H1 (cell line): ENCODE results near the gene ZNF182. TPM values are rescaled to one million over a fixed set of nuclear protein-coding genes. Genes with fewer than 3 reads are reported as not detected.

Experiments used
- CTCF ChIA-PET: fragments of 300-600 bp; sonication (Branson Sonifier 250); formaldehyde crosslinking; loops from one replicate; lab custom pipeline; 2021; ENCODE audit not compliant: partially characterized antibody; lab: Charles Lee
- POLR2A ChIA-PET: fragments of 300-600 bp; sonication (Branson Sonifier 250); formaldehyde crosslinking; loops from one replicate; lab custom pipeline; 2021; ENCODE audit warnings: inconsistent platforms; ENCODE audit not compliant: partially characterized antibody; lab: Charles Lee
- DNase-seq, 2 experiments: peaks; one replicate each; pipeline versions ENCODE4 v3.0.0 to v3.0.0-alpha.2; 2010 to 2022; ENCODE audit warnings: low spot score in 2 of 2, low read depth in 1 of 2, mixed read lengths in 1 of 2
- FAIRE-seq: peaks from 2 replicates; lab custom pipeline; 2011; peaks lifted over from hg19 to GRCh38; lab: Jason Lieb, UNC
- H2AFZ ChIP-seq: 2 replicates; pipeline ENCODE4 v1.8.1; 2012; ENCODE audit warnings: low read length, inconsistent platforms
- H2AK5ac ChIP-seq: 2 replicates; pipeline ENCODE4 v1.6.1; 2013; ENCODE audit warnings: low read depth, low read length
- H2BK120ac ChIP-seq: replicated peaks from 2 replicates; pipeline ENCODE3; 2013; ENCODE audit warnings: low read depth, low read length, inconsistent platforms
- H2BK12ac ChIP-seq: 2 replicates; pipeline ENCODE4 v1.6.1; 2013; ENCODE audit warnings: low read depth, low read length
- H2BK15ac ChIP-seq: 2 replicates; pipeline ENCODE4 v1.6.1; 2013; ENCODE audit warnings: low read length
- H2BK20ac ChIP-seq: 2 replicates; pipeline ENCODE4 v1.6.1; 2013; ENCODE audit warnings: low read length
- H2BK5ac ChIP-seq: 2 replicates; pipeline ENCODE4 v1.6.1; 2013; ENCODE audit warnings: low read depth, low read length
- H3K14ac ChIP-seq: 2 replicates; pipeline ENCODE4 v1.6.1; 2013; ENCODE audit warnings: inconsistent platforms; ENCODE audit not compliant: insufficient read length
- H3K18ac ChIP-seq: 2 replicates; pipeline ENCODE4 v1.6.1; 2013; ENCODE audit warnings: low read length; ENCODE audit errors: extremely low read depth
- H3K23ac ChIP-seq: 2 replicates; pipeline ENCODE4 v1.6.1; 2013; ENCODE audit warnings: inconsistent platforms; ENCODE audit not compliant: insufficient read length
- H3K23me2 ChIP-seq: 2 replicates; pipeline ENCODE4 v1.6.1; 2013; ENCODE audit warnings: low read depth, low read length
- H3K27ac ChIP-seq: 2 replicates; pipeline ENCODE4 v1.6.1; 2011; ENCODE audit warnings: low read depth, low read length, inconsistent platforms
- H3K27me3 ChIP-seq, 4 experiments: replicated peaks in 1 of 4; 1 replicate in 1 of 4; 2 replicates in 3 of 4; pipeline versions ENCODE4 v1.6.1 to v1.8.1; 2011 to 2013; ENCODE audit warnings: low read length in 3 of 4, mild to moderate bottlenecking in 3 of 4, inconsistent platforms in 2 of 4, mixed read lengths in 2 of 4, moderate library complexity in 1 of 4; ENCODE audit not compliant: control insufficient read depth in 3 of 4, insufficient read depth in 3 of 4; ENCODE audit errors: extremely low read depth in 1 of 4
- H3K36me3 ChIP-seq, 4 experiments: 2 replicates each; pipeline versions ENCODE4 v1.6.1 to v1.8.1; 2011 to 2013; ENCODE audit warnings: mild to moderate bottlenecking in 4 of 4, low read length in 3 of 4, moderate library complexity in 2 of 4, control low read depth in 1 of 4, inconsistent platforms in 1 of 4; ENCODE audit not compliant: insufficient read depth in 4 of 4, control insufficient read depth in 2 of 4
- H3K4ac ChIP-seq: replicated peaks from 2 replicates; pipeline ENCODE3; 2013; ENCODE audit warnings: low read length, low read depth, mixed read lengths, inconsistent platforms; ENCODE audit not compliant: insufficient read length
- H3K4me1 ChIP-seq, 4 experiments: replicated peaks in 1 of 4; 1 replicate in 1 of 4; 2 replicates in 3 of 4; pipeline versions ENCODE4 v1.6.1 to v1.8.1; 2011 to 2013; ENCODE audit warnings: low read length in 3 of 4, inconsistent platforms in 2 of 4, mixed read lengths in 1 of 4; ENCODE audit not compliant: insufficient read depth in 4 of 4, control insufficient read depth in 3 of 4
- H3K4me2 ChIP-seq, 2 experiments: 2 replicates each; pipeline versions ENCODE4 v1.6.1 to v1.8.1; 2011 to 2013; ENCODE audit warnings: low read depth in 2 of 2, low read length in 2 of 2, control low read depth in 1 of 2, inconsistent platforms in 1 of 2, mild to moderate bottlenecking in 1 of 2; ENCODE audit not compliant: insufficient read depth in 1 of 2
- H3K4me3 ChIP-seq, 4 experiments: fragments of 200-600, 300-600 bp in 1 of 4; sonication (generic), shearing (Covaris generic), sonication (Bioruptor Twin) in 1 of 4; 2 replicates each; pipeline versions ENCODE4 v1.5.1 to v1.8.1; 2011 to 2016; ENCODE audit warnings: low read length in 4 of 4, low read depth in 3 of 4, control low read depth in 2 of 4, inconsistent platforms in 2 of 4, mild to moderate bottlenecking in 2 of 4, mixed read lengths in 1 of 4, moderate library complexity in 1 of 4; ENCODE audit not compliant: insufficient read depth in 2 of 4; ENCODE audit errors: extremely low read depth in 1 of 4
- H3K56ac ChIP-seq: replicated peaks from 2 replicates; pipeline ENCODE3; 2013; ENCODE audit warnings: low read depth, mild to moderate bottlenecking, mixed read lengths, low read length, inconsistent platforms; ENCODE audit not compliant: insufficient read length
- H3K79me1 ChIP-seq: 2 replicates; pipeline ENCODE4 v1.6.1; 2013; ENCODE audit warnings: low read depth, low read length, control low read depth
- H3K79me2 ChIP-seq, 2 experiments: 2 replicates each; pipeline versions ENCODE4 v1.6.1 to v1.8.1; 2012 to 2013; ENCODE audit warnings: low read length in 2 of 2, mild to moderate bottlenecking in 2 of 2, inconsistent platforms in 1 of 2; ENCODE audit not compliant: insufficient read depth in 2 of 2, control insufficient read depth in 1 of 2
- H3K9ac ChIP-seq, 4 experiments: replicated peaks in 1 of 4; 1 replicate in 1 of 4; 2 replicates in 3 of 4; pipeline versions ENCODE4 v1.6.1 to v1.8.1; 2011 to 2013; ENCODE audit warnings: low read depth in 3 of 4, low read length in 3 of 4, control low read depth in 2 of 4, mild to moderate bottlenecking in 2 of 4, moderate library complexity in 2 of 4, inconsistent platforms in 1 of 4; ENCODE audit errors: extremely low read depth in 1 of 4
- H3K9me3 ChIP-seq, 2 experiments: 2 replicates each; pipeline versions ENCODE4 v1.6.1 to v1.8.1; 2012 to 2013; ENCODE audit warnings: mild to moderate bottlenecking in 2 of 2, moderate library complexity in 2 of 2, control low read depth in 1 of 2, inconsistent platforms in 1 of 2, low read depth in 1 of 2, low read length in 1 of 2, mixed read lengths in 1 of 2; ENCODE audit not compliant: insufficient read depth in 2 of 2
- H4K20me1 ChIP-seq, 2 experiments: replicated peaks in 1 of 2; 2 replicates each; pipeline versions ENCODE3 to v1.8.1; 2011 to 2013; ENCODE audit warnings: inconsistent platforms in 2 of 2, low read length in 2 of 2, mild to moderate bottlenecking in 1 of 2; ENCODE audit not compliant: insufficient read depth in 2 of 2, control insufficient read depth in 1 of 2
- H4K5ac ChIP-seq: 2 replicates; pipeline ENCODE4 v1.6.1; 2013; ENCODE audit warnings: low read length, low read depth, mixed read lengths, inconsistent platforms; ENCODE audit not compliant: insufficient read length
- H4K8ac ChIP-seq: 2 replicates; pipeline ENCODE4 v1.8.0; 2013; ENCODE audit warnings: mild to moderate bottlenecking, moderate library complexity, low read length, inconsistent platforms; ENCODE audit not compliant: insufficient read depth; ENCODE audit errors: extremely low read depth
- H4K91ac ChIP-seq: replicated peaks from 2 replicates; pipeline ENCODE3; 2013; ENCODE audit warnings: low read length, mixed read lengths, inconsistent platforms; ENCODE audit not compliant: insufficient read length
- JUN ChIP-seq: IDR thresholded peaks from 2 replicates; pipeline ENCODE4 v1.6.1; 2011; ENCODE audit warnings: low read depth, mild to moderate bottlenecking, improper control_type of control experiment, low read length
- POLR2AphosphoS5 ChIP-seq: IDR thresholded peaks from 2 replicates; pipeline ENCODE4 v1.6.1; 2011; ENCODE audit warnings: low read depth, low read length
- SP4 ChIP-seq: IDR thresholded peaks from 2 replicates; pipeline ENCODE4 v1.6.1; 2012; ENCODE audit warnings: low read length, inconsistent platforms
- TAF1 ChIP-seq: IDR thresholded peaks from 2 replicates; pipeline ENCODE4 v1.6.1; 2011; ENCODE audit warnings: mild to moderate bottlenecking, low read depth, low read length
- WGBS, 2 experiments: shearing (Covaris generic) in 1 of 2; methylation state at CpG; one replicate each; pipeline versions ENCODE4 v1.1.6 to v1.1.7; 2013 to 2015; ENCODE audit warnings: low lambda C conversion rate in 2 of 2, mixed read lengths in 2 of 2, inconsistent platforms in 1 of 2, low coverage in 1 of 2, missing lambda C conversion rate in 1 of 2; ENCODE audit not compliant: insufficient replicate concordance in 2 of 2, insufficient coverage in 1 of 2, insufficient read length in 1 of 2; ENCODE audit errors: extremely low coverage in 1 of 2, missing lambda C conversion rate in 1 of 2; 5-methylcytosine and 5-hydroxymethylcytosine counted together
- polyA plus RNA-seq, 7 experiments: library from polyadenylated mRNA; depleted of rRNA in 3 of 7; stranded (reverse) in 5 of 7; unstranded in 2 of 7; fragments of >200 nt in 5 of 7; fragments of 200-250 nt in 2 of 7; gene quantifications; 1 replicate in 5 of 7; 2 replicates in 1 of 7; 4 replicates in 1 of 7; pipeline versions ENCODE4 v1.2.1 to v1.2.3, GENCODE V29; 2011 to 2013; ENCODE audit warnings: missing spikeins in 2 of 7, mixed read lengths in 2 of 7
- total RNA-seq: library from RNA; stranded (reverse); fragmentation: NEBNext Ultra II Directional; extraction: Animal tissue kit (Norgen Biotek cat#: 25700); gene quantifications from 2 replicates; pipeline ENCODE4 v1.2.1, GENCODE V29; 2021

Gene ZNF182
- total and polyA plus RNA-seq, 2 of the 8 experiments (the other 6 are each of a cell fraction or from before 2014, with no cell fraction given), result 1.3 to 8.2 TPM

DNA sequence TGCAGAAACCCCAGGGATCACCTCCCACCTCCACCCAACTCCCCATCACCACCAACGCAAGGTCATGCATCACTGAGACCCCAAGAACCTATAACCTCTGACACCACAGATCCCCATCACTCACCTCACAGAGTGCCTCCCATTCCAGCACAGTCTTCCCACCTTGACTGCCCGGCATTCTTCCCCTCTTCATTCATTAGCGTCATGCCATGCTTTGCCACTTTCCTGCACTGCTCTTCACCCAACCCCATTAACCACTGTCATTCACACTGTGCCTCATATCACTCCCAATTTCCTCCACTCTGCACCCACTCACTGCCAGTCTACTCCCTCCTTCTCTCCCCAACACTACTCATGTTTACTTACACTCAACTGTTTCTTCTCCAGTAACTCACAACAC, 30.6 kb downstream of the ZNF182 start:
- Histone ChIP-seq H4K91ac (no peak overlapping the region), H3K56ac (no peak overlapping the region), H4K8ac (no peak overlapping the region), H2BK20ac (no peak overlapping the region), H3K4me1 (no peaks in the 10 kb centered on the region), H3K79me1 (no peaks in the 10 kb centered on the region), H2BK15ac (no peak overlapping the region), H4K5ac (no peak overlapping the region), H3K4me2 (no peak overlapping the region), H3K27me3 (no peaks in the 10 kb centered on the region), H2BK12ac (no peak overlapping the region), H3K14ac (no peak overlapping the region)
- CTCF ChIA-PET, result no interaction called here
- no peak for FAIRE-seq
- 0 out of 2 replicates have a peak, but pooled peaks have one; percentile 19 for TF ChIP-seq POLR2AphosphoS5
- TF ChIP-seq TAF1, result no peak
- TF ChIP-seq SP4, result no peak
- TF ChIP-seq JUN, result no peak
- TF ChIP-seq, all 59 proteins: peak for 1
- no peaks in the 10 kb centered on the region for H3K79me2 ChIP-seq
- H2AFZ ChIP-seq, result no peak overlapping the region
- no peak overlapping the region for H3K4ac ChIP-seq
- no peaks in the 10 kb centered on the region for H4K20me1 ChIP-seq
- H3K9ac ChIP-seq, result no peak overlapping the region
- peaks cover 0 to 35% (median 17%) of the 10 kb centered on the region in 4 experiments; a peak in 6 of 8 replicates for H3K36me3 ChIP-seq
- H3K23ac ChIP-seq, result no peak overlapping the region
- H3K23me2 ChIP-seq, result no peaks in the 10 kb centered on the region; the same call in 1 of the 2 replicates
- no peak overlapping the region for H3K27ac ChIP-seq
- peaks cover 34 to 35% of the 10 kb centered on the region in 2 experiments for H3K9me3 ChIP-seq
- DNase-seq, result no peak
- H2BK120ac ChIP-seq, result no peak overlapping the region
- no peak overlapping the region for H3K18ac ChIP-seq
- no peak overlapping the region for H2BK5ac ChIP-seq
- POLR2A ChIA-PET, result no interaction called here
- H3K4me3 ChIP-seq, result no peak overlapping the region
- 94% methylated on average over 3 of the region's 3 CpGs; no CpG with 5 or more reads in 1 of the 2 experiments for WGBS, 2 experiments
- no peak overlapping the region for H2AK5ac ChIP-seq
